Nephron progenitor cell (in vitro differentiated cells): Measurements from ENCODE around the gene NPTX1.
A peak's percentile ranks its signal among the peaks of the same experiment; 100 is the strongest.

Source experiments
- DNase-seq: peaks from one replicate; pipeline ENCODE4 v3.0.0; 2021
- H3K27ac Mint-ChIP-seq: 2 replicates; pipeline ENCODE4 v1.8.0; 2021; ENCODE audit warnings: mild to moderate bottlenecking, moderate library complexity, mixed read lengths
- H3K27me3 Mint-ChIP-seq: 2 replicates; pipeline ENCODE4 v1.8.0; 2021; ENCODE audit warnings: mild to moderate bottlenecking, low read depth, mixed read lengths; ENCODE audit not compliant: poor library complexity
- H3K36me3 Mint-ChIP-seq: 2 replicates; pipeline ENCODE4 v1.8.0; 2021; ENCODE audit warnings: low read depth, mixed read lengths
- H3K4me1 Mint-ChIP-seq: 2 replicates; pipeline ENCODE4 v1.8.0; 2021; ENCODE audit warnings: mixed read lengths
- H3K4me3 Mint-ChIP-seq: 2 replicates; pipeline ENCODE4 v1.8.0; 2021; ENCODE audit warnings: mild to moderate bottlenecking, moderate library complexity, mixed read lengths
- H3K9me3 Mint-ChIP-seq: 2 replicates; pipeline ENCODE4 v1.8.0; 2021; ENCODE audit warnings: mild to moderate bottlenecking, moderate library complexity, mixed read lengths
- CTCF ChIP-seq: fragments of 200-600 bp; sonication (generic); IDR thresholded peaks from 2 replicates; pipeline ENCODE4 v1.5.0; 2021; ENCODE audit warnings: antibody characterized with exemption

The NPTX1 gene, protein sequence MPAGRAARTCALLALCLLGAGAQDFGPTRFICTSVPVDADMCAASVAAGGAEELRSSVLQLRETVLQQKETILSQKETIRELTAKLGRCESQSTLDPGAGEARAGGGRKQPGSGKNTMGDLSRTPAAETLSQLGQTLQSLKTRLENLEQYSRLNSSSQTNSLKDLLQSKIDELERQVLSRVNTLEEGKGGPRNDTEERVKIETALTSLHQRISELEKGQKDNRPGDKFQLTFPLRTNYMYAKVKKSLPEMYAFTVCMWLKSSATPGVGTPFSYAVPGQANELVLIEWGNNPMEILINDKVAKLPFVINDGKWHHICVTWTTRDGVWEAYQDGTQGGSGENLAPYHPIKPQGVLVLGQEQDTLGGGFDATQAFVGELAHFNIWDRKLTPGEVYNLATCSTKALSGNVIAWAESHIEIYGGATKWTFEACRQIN

GRCh38 chr17:80475910-80476876 is at the start of gene NPTX1:
TSS of gene NPTX1 (minus strand) at chr17:80476607. CDS start at chr17:80476446, 161 bp downstream.
- Mint-ChIP-seq H3K27me3 (peaks cover 82% of the 10 kb centered on the region), H3K4me1 (peaks cover 12% of the 10 kb centered on the region), H3K9me3 (no peaks in the 10 kb centered on the region), H3K36me3 (no peaks in the 10 kb centered on the region), H3K27ac (no peak within 1 kb of the TSS), H3K4me3 (peak within 1 kb of the TSS; percentile 67)
- TF ChIP-seq CTCF: no peak
- DNase-seq: peak; percentile 54

- no peak overlapping the region for H3K4me3 Mint-ChIP-seq
- peaks cover 64% of the 10 kb centered on the region for H3K4me1 Mint-ChIP-seq
- H3K36me3 Mint-ChIP-seq: no peaks in the 10 kb centered on the region
- H3K27me3 Mint-ChIP-seq: peaks cover 65% of the 10 kb centered on the region
- no peak overlapping the region for H3K27ac Mint-ChIP-seq
- no peaks in the 10 kb centered on the region for H3K9me3 Mint-ChIP-seq
- TF ChIP-seq CTCF: no peak
- DNase-seq: no peak
Observed at GRCh38 chr17:80523956-80524712, 47.7 kb upstream of the NPTX1 start.

GRCh38 chr17:80523054-80523744 is 46.8 kb upstream of the NPTX1 start:
- no peak for TF ChIP-seq CTCF
- Mint-ChIP-seq H3K4me3 (no peak overlapping the region), H3K4me1 (peaks cover 64% of the 10 kb centered on the region), H3K27ac (no peak overlapping the region), H3K27me3 (peaks cover 64% of the 10 kb centered on the region), H3K36me3 (no peaks in the 10 kb centered on the region), H3K9me3 (no peaks in the 10 kb centered on the region)
- DNase-seq: no peak

GRCh38 chr17:80520810-80521455 is 44.5 kb upstream of the NPTX1 start:
- no peak for DNase-seq
- no peak for TF ChIP-seq CTCF
- peaks cover 46% of the 10 kb centered on the region for H3K27me3 Mint-ChIP-seq
- H3K4me1 Mint-ChIP-seq: peaks cover 63% of the 10 kb centered on the region
- no peaks in the 10 kb centered on the region for H3K9me3 Mint-ChIP-seq
- no peaks in the 10 kb centered on the region for H3K36me3 Mint-ChIP-seq
- no peak overlapping the region for H3K27ac Mint-ChIP-seq
- no peak overlapping the region for H3K4me3 Mint-ChIP-seq
